Measurements from ENCODE around the gene ERGIC1.
"Not testable (repeated sequence)": the region's sequence is repeated elsewhere in the genome, so short reads cannot be mapped to it uniquely, and the experiment has no call there.

Gene ERGIC1

DNA sequence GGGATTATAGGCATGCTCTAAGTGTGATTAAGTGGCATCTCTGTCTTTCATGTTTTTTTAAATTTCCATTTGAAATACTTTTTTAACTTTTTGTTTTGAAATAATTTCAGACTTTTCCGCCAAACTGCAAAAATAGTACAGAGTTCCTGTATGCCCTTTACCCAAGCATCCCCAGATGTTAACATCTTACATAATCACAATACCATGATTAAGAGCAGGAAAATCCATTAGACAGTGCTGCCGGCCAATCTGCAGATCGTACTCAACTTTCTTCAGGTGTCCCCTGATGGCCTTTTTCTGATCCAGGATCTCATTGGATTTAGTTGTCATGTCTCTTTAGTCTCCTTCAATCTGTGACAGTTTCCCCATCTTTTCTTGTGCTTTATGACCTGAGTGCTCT is 49.0 kb downstream of the ERGIC1 start:
- DNase-seq, result no peak

DNA sequence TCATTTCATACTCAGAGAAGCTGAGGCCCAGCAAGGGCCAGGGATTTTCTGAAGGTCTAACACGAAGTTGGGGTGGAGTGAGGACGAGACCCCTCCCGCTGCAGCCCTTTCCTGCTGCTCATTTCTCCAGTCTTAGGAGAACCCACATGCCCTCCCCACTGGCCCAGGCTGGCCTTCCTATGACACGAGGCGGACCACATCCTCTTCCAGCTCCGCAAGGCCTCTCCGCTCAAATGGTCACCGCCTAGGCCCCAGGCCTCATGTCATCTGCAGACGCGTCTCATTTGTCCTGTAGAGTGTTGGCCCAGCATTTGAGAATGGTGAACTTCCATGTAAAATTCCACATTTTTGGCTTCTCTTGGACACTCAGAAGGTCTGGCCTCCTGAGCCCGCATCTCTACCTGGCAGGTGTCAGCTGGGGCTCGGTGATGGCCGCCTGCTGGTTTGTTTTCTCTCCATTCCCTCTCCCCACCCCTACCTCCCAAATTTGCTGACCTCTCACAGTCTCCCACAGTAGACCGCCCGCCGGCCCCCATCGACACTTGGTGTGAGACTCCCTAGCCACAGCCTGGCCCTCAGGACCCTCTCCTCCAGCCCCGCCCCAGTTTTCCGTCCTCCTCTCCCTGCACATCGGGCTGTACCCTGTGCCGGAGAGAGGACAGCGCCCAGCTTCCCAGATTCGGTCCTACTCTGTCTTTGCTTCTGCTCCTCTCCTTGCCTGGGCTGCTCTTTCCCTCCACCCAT is 51.7 kb downstream of the ERGIC1 start:
- DNase-seq, result no peak

DNA sequence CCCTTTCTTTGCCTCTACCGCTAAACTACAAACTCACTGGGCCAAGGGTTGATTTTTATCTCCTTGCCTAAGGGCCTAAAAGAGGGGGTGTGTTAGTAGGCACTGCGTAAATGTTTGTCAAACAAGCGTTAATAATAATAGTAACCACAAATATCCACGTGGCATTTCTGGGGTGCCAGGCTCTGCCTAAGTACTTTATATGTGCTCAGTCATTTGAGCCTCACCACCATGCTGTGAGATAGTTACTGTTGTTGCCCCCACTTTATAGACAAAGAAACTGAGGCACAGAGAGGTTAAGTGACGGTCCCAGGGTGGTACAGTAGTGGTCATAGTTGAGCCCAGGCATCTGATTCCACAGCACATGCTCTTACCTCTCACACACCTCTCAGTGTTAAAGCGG is 52.4 kb downstream of the ERGIC1 start:
- DNase-seq, result no peak

DNA sequence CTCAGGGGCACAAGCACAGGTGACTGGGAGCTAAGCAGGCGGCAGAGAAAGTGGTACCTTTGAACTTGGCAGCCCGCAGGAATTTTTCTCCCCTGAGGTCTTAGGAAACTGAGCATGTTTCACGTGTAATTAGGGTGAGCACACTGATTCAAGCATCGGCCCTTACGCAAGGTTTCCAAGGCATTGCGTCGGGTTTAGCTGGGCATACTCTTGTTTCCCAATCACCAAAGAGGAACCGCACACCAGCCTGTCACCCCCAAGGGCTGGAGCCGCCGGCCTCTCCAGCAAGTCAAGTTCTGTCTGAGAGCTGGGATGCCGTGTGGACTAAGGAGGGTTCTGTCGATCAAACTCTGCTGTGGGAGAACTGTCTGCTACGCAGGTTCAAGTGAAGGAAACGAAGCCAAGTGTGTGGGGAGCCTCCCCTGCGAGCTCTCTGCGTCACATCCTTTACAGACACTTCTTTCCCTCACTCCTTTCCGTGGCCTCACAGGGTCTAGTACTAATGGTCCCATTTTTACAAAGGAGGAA is 53.0 kb downstream of the ERGIC1 start:
- DNase-seq, result no peak

DNA sequence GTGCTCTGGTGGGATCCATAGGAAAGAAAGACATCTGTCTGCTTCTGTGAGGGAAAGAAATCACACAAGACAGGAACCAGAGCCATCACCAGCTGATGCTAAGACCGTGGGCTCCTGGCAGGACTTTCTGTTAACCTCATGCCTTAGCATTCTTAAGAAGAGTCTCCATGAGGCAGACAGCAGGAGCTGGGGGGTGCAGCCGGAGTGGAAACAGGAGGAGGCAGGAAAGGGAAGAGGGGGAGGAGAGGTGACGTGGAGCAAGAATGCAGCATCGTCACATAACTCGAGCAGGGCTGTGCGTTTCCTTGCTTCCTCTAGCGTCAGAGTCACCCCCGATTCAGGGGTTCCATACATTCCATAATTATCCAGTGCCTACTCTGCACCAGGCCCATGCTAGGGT is 53.6 kb downstream of the ERGIC1 start:
- no peak for DNase-seq

DNA sequence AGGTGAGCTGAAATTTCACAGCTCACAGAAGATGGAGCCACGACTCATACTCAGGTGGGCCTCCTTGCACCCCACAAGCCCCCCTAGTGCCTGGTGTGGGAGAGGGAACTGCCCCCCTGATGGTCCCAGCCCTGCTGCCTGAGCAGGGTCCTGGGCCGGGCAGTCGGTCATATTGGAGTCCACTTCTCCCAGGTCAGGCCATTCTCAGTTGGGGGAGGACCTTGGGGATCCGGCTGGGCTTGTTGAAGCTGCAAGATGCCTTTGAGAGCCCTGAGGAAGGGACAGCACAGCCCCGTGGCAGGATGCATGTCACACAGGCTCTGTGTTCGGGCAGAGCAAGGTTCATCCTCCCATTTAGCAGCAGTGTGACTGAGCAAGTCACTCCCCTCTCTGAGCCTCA is 56.6 kb downstream of the ERGIC1 start:
- DNase-seq, result no peak

DNA sequence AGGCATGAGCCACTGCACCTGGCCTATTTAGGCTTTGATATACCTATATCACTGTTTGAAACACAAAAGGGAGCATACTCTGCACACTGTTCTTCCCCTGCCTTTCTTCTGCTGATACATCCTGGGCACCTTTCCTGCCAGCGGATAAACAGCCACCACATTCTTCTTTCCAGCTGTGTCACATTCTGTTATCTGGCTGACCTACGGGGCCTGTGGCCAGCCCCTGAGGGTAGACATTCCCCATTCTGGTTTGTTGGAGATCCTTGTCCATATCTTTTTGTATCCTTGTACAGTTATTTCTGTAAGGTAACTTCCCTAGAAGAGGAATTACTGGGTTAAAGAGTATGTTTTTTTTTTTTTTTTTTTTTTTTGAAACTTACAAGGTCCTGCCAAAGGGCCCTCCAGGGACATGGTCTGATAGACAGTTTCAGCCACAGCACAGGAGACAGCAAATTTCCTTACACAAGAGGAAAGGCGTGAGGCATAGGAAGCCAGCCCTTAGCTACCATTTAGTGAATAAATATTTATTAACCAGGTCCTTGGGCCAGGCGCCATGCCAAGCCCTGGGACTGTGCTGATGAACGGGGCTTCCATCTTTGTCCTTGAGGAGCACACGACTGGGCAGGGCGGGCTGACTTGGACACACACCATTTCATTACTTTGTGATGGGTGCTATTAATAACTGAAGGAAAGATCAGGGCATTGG is 57.8 kb downstream of the ERGIC1 start:
- DNase-seq, result no peak

DNA sequence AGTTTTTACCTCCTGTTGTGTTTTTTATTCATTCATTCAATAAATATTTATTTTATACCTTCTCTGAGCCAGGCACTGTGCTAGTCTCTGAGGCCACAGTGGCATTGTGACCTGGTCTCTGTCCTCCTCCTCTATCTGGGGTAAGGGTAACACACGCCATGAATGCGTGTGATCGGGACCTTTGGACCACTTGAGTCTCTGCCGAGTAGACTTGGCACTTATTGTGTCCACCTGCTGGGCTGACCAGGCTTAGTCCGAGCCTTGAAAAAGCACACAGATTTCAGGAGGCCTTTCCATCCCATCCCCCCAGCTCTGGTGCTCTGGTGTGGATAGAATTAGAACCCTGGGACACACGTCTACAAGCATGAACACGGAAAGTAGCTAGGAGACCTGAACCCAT is 58.7 kb downstream of the ERGIC1 start:
- DNase-seq, result no peak

DNA sequence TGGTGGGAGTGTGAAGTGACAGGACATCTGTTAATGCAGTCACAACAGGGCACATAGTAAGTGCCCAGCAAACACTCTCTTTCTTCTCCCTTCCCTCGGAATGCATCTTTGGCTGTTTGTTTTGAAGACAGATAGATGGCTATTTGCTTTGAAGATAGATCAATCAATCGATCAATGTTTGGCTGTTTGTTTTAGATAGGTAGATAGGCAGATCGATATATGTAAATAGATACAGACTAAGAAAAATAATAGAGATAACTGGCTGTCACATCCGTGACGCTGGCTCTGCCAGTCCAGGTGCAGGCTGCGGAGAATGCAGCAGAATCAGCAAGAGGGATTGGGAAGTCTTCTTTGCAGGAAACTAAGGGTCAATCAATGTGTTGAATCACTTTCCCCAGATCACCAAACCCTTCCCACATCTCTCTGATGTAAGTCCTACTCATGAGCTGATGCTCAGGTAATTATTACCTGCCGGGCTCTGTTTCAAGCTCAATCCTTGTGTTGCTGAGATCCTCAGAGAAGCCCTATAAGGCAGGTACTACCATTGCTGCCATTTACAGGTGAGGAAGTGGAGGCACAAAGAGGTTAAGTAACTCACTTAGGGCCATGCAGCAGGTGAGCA is 60.8 kb downstream of the ERGIC1 start:
- DNase-seq, result no peak

DNA sequence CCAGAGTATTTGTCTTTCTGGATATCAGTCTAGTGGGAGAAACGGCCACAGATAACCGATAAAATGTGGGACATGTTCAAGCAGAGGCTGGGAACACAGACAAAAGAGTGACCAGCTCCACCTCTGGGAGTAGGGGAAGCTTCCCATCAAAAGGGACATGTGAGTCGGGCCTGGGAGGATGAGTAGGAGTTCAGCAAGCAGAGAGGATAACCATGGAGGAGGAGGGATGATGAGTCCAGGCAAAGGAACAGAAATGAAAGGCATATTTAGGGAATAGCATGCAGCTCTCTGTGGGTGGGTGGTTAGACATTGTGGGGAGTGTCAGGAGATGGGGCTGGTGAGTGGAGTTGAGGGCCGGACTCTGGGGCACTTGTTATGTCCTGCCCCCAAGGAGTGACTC is 61.5 kb downstream of the ERGIC1 start:
- no peak for DNase-seq

DNA sequence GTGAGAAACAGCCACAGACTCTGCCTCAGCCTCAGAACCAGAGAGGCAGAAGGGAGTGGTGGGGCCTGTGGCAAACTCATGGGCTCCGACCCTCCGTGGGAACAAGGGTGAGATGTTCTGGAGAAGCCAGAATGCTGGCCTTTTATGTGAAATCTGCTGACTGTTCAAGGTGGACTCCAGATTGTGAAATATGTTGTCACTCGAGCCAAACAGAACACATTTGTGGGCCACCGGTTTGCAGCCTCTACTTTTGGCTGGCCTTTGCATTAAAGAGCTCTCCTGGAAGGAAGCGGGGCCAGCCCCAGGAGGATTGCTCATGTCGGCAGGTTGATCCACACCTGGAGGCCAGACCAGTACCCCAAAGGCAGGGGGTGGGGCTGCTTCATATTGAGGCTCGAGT is 62.4 kb downstream of the ERGIC1 start:
- DNase-seq, result no peak

DNA sequence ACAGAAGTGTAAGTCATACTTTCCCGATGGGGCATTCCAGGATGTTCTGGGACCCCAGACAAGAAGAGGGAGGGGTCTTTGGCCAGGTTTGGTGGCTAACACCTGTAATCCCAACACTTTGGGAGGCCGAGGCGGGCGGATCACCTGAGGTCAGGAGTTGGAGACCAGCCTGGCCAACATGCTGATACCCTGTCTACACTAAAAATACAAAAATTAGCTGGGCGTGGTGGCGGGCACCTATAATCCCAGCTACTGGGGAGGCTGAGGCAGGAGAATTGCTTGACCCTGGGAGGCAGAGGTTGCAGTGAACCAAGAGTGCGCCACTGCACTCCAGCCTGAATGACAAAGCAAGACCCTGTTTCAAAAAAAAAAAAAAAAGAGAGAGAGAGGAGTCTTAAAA is 63.0 kb downstream of the ERGIC1 start:
- not testable (repeated sequence) for DNase-seq

DNA sequence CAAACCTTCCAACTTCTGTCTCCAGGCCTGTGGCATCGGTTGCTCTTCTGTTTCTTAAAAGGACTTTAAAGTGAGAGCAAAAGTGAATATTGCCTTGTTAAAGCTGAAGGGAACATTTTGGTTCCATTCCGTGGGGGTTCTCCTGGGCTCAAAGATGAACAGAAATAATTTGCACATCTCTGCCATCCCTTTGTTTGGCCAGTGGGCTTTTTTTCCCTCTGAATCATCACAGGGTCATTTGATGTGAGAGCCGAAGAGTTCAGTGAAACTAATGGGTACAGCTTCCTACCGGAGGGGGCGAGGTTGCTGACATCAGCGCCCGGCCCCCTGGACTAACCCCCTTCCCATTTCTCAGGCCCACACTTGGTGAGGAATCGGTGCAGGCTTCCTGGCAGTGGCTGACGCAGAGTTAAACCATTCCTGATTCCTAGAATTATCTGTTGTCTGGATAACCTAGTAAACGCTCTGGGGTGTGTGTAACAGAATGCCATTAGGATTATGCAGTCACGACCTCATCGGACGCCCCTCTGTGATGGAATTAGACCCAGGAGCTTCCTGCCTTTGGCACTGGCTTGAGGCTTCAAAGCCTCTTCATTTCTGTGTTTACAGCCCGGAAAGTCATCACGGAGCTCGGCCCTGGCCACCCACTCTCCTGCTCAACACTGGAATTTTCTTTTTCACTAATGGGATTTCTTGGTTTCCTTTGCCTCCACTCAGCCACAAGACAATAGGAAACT is 63.6 kb downstream of the ERGIC1 start:
- DNase-seq, result no peak

DNA sequence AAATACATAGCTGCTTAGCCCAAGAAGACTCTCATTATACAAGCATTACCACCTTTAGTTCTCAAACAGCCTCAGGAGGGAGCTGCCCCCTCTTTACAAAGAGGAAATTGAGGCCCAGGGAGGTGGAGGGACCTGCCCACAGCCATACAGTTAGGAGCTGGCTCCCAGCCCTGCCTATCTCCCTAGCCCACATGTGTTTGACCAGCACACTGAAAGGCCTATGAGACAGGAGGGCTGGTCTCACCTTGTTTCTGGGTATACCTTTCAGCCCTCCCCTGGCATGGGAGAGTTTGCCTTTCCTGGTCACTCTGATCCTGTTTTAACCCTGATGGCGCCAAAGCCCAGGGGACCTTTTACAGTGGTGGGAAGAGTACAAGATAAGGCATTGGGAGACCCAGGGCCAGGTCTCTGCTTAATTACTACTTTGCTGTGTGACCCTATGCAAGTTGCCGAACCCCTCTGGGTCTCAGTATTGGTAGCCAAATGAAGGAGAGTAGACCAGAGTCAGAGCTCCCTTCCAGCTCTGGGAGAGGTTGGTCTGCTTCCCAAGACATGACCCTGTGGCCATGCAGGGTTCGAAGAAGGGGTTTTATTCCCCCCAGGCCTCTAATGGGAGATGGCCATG is 64.3 kb downstream of the ERGIC1 start:
- DNase-seq, result no peak

DNA sequence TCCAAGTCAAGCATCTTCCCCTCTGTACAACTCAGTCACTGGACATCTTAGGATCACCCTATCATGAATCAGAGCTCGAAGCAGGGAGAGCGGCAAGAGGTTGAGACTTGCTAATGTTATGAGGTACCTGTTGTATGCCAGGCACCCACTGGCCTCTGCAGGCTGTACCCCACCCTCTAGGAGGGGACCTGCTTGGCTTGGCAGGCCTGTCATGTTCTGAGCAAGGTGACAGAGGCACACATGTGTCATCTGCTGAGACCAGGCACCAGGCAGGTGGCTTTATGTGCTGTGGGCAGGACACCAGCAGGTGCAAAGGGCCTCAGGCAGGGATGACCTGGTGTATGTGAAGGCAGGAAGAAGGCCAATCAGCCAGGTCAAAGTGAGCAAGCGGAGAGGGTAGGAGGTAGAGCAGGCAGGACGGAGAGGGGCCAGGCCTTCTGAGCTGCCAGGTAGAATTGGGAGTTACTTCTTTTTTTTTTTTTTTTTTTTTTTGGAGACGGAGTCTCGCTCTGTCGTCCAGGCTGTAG is 64.9 kb downstream of the ERGIC1 start:
- no peak for DNase-seq

DNA sequence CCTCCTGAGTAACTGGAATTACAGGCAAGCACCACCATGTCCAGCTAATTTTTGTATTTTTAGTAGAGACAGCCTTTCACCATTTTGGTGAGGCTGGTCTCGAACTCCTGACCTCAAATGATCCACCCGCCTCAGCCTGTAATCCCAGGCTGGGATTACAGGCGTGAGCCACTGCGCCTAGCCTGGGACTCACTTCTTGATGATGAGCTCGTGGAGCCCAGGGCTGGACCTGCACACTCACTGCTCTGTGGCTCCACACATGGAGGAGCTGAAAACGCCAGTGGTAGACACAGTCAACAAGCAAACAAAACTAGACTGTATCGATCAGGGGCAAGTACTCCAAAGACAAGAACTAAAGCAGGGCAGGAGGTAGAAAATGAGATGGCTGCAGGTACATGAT is 65.4 kb downstream of the ERGIC1 start:
- DNase-seq, result no peak

DNA sequence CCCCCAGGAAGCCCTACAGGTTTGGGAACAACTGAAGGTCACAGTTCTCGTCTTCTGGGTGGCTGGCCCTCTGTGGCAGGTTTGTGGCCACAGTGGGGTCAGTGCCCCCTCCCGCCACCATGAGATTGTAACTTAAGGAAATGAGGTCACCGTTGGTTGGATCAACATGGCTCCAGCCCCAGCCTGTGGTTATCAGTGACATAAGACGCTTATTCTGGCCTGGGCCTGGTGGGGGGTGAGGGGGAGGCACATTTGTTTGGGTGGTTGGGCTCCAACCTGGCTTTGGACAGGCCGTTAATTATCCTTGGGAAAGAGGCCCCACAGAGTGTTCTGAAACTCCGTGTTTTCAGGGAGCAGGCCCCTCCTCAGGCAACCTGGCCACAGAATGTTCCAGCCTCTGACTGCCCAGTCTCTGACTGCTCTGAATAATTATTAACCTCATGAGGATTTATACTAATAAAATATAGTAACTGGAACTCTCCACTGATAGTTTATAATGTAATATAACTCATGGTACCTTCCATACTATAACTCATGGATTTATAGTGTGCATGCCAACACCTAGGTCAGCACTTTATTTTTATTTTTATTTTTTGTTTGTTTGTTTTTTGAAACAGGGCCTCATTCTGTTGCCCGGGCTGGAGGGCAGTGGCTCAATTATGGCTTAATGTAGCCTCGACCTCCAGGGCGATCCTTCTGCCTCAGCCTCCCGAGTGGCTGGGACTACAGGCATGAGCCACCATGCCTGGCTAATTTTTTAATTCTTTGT is 67.1 kb downstream of the ERGIC1 start:
- no peak for DNase-seq

DNA sequence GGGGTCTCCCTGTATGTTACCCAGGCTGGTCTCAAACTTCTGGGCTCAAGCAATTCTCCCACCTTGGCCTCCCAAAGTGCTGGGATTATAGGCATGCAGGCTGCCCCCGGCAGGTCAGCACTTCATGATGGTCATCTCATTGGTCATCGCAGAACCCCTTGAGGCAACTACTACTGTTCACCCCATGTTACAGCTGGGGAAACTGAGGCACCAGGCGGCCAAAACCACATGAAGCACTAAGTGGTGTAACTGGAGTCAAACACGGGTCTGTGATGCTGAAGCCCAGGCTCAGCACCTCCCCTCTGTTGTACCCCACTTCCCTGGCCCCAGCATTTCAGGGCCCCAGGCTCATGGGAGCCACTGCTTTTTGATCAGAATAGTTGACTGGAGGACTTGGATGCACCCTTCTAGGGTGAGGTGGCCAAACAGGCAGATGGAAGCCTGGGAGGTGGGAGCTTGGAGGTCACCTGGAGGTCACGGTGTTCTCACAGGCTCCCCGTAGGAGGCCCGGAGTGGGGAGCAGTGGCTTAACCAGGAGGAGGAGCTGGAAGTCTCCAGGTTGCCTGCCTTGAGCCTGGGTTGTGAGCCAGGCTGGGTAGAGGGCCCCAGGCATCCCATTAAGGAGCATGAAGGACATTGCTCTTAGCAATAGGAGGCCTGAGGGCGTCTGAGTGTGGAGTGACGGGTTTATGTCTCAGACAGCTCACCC is 67.9 kb downstream of the ERGIC1 start:
- DNase-seq, result no peak

DNA sequence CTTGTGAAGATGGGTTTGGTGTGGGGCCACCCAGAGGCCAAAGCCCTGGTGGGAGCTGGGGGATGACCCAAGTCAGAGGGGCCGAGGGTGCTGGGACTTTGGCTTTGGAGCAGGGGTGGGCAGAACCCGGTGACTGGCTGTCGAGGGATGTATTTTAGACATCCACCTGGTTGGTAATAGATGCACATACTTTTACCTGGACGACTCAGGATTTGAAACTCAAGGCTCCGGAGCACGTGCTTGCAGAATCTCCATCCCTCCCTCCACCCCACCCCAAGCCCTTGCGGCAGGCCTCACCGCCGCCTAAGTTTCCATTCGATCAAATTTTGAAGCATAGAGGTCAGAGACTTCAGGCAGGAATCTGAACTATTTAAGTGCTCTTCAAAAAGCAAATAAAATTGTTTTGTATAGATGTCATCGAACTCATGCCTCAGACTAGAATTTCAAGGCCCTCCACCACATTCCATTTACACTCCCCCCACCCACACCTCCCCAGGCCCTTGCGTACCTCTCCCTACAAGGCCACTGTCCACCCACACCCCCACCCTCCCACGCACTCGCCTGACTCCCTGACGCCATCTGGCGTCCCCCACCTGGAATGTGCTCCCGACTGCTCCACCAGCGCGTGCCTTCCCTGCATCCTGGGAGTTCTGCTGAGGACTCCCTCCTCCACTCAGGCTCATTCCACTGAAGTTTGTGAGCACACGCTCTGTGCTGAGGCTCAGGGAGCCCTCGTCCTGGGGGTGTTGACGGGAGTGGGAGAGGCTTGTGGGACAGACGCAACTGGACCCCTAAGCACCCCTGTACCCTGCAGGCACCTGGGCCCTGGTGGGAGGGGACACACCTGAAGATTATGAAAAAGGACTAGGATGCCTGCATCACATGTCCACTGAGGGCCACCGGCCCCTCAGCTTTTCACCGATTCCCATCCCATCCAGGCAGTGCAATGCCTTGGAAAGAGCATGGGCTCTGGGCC is 68.7 kb downstream of the ERGIC1 start:
- no peak for DNase-seq

DNA sequence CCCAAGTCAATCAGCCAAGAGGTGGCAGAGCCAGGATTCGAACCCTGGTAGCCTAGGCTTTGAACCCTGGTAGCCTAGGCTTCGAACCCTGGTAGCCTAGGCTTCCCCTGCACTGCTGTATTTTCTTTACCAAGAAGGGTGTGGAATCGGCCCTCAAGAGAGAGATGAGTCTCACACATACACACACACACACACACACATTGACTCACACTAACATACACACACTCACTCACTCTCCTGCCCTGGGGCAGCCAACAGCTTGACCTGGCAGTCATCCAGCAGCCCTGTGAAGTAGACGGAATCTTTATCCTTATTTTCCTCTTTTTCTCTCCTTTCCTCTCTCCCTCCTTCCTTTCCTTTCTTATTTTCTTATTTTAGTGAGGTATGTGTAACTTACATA is 69.7 kb downstream of the ERGIC1 start:
- DNase-seq, result no peak

Data from NCI-H345 (cell line).